Measurements from ENCODE around the gene IFIT2. TPM values are rescaled to one million over a fixed set of nuclear protein-coding genes. Genes with fewer than 3 reads are reported as not detected.

The IFIT2 gene
- total RNA-seq, 1 experiment from 2014 or later = 1.7 TPM

DNA sequence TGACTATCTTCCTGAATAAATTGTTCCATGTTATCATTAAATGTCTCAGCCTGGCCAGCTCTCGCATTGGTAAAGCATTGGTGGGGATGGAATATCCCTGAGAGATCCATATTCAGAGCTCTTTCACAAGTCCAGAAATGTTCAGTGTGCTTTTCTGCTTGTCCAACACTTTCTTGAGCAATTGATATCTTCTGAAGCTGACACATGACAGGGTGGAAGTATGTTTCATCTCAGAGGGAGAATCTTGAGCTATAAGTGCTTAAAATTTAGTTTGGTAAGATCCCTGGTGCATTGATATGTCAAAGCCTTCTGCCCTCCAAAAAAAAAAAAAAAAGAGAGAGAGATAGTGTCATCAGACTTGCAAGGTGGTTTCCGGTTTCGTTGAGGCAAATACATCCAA is 33.4 kb downstream of the IFIT2 start:
- intact Hi-C loops (cut with micrococcal nuclease; ENCODE audit: unreplicated experiment) = no loop called here
- CTCF ChIA-PET = no interaction called here
- TF ChIP-seq, protein P1, sequence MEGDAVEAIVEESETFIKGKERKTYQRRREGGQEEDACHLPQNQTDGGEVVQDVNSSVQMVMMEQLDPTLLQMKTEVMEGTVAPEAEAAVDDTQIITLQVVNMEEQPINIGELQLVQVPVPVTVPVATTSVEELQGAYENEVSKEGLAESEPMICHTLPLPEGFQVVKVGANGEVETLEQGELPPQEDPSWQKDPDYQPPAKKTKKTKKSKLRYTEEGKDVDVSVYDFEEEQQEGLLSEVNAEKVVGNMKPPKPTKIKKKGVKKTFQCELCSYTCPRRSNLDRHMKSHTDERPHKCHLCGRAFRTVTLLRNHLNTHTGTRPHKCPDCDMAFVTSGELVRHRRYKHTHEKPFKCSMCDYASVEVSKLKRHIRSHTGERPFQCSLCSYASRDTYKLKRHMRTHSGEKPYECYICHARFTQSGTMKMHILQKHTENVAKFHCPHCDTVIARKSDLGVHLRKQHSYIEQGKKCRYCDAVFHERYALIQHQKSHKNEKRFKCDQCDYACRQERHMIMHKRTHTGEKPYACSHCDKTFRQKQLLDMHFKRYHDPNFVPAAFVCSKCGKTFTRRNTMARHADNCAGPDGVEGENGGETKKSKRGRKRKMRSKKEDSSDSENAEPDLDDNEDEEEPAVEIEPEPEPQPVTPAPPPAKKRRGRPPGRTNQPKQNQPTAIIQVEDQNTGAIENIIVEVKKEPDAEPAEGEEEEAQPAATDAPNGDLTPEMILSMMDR (conservative IDR thresholded peaks at IDR 0.05; ENCODE audit: low read depth, low read length) = no peak
- TF ChIP-seq EZH2 (IDR thresholded peaks at IDR 0.05; ENCODE audit: borderline replicate concordance, low read depth, low read length, poor library complexity, severe bottlenecking) = no peak
- Histone ChIP-seq H3K27ac (ENCODE audit: low read depth, low read length, poor library complexity, severe bottlenecking) (no peak overlapping the region), H3K27me3 (replicated peaks; ENCODE audit: insufficient read depth, low read depth, low read length, poor library complexity) (no peaks in the 10 kb centered on the region), H3K4me1 (ENCODE audit: insufficient read depth, low read length, poor library complexity, severe bottlenecking) (peaks cover 19% of the 10 kb centered on the region), H3K4me3 (ENCODE audit: low read depth, low read length, poor library complexity, severe bottlenecking) (no peak overlapping the region), H3K9me3 (ENCODE audit: low read depth, low read length, poor library complexity, severe bottlenecking) (no peaks in the 10 kb centered on the region), H3K36me3 (ENCODE audit: insufficient read depth, low read length, poor library complexity, severe bottlenecking) (no peaks in the 10 kb centered on the region)
- BruUV-seq (replicated peaks) = no TSS peak
- POLR2A ChIA-PET (ENCODE audit: low non-redundant PET) = no interaction called here
- DNase-seq (ENCODE audit: low spot score) = no peak

- Histone ChIP-seq H3K9me3 (ENCODE audit: low read depth, low read length, poor library complexity, severe bottlenecking) (no peaks in the 10 kb centered on the region), H3K27me3 (replicated peaks; ENCODE audit: insufficient read depth, low read depth, low read length, poor library complexity) (no peaks in the 10 kb centered on the region), H3K4me1 (ENCODE audit: insufficient read depth, low read length, poor library complexity, severe bottlenecking) (peaks cover 19% of the 10 kb centered on the region), H3K4me3 (ENCODE audit: low read depth, low read length, poor library complexity, severe bottlenecking) (no peak overlapping the region), H3K36me3 (ENCODE audit: insufficient read depth, low read length, poor library complexity, severe bottlenecking) (no peaks in the 10 kb centered on the region), H3K27ac (ENCODE audit: low read depth, low read length, poor library complexity, severe bottlenecking) (no peak overlapping the region)
- ChIA-PET CTCF (no interaction called here), POLR2A (ENCODE audit: low non-redundant PET) (no interaction called here)
- no TSS peak for BruUV-seq (replicated peaks)
- TF ChIP-seq, protein P1 (conservative IDR thresholded peaks at IDR 0.05; ENCODE audit: low read depth, low read length) = no peak
- no peak for TF ChIP-seq EZH2 (IDR thresholded peaks at IDR 0.05; ENCODE audit: borderline replicate concordance, low read depth, low read length, poor library complexity, severe bottlenecking)
- intact Hi-C loops (cut with micrococcal nuclease; ENCODE audit: unreplicated experiment) = no loop called here
- no peak for DNase-seq (ENCODE audit: low spot score)
Observed at GRCh38 chr10:89336241-89336640, 34.4 kb downstream of the IFIT2 start.

GRCh38 chr10:89337484-89337883 is 35.6 kb downstream of the IFIT2 start:
- no peak for TF ChIP-seq EZH2 (IDR thresholded peaks at IDR 0.05; ENCODE audit: borderline replicate concordance, low read depth, low read length, poor library complexity, severe bottlenecking)
- TF ChIP-seq, protein P1 (conservative IDR thresholded peaks at IDR 0.05; ENCODE audit: low read depth, low read length) = no peak
- Histone ChIP-seq H3K27ac (ENCODE audit: low read depth, low read length, poor library complexity, severe bottlenecking) (no peak overlapping the region), H3K4me3 (ENCODE audit: low read depth, low read length, poor library complexity, severe bottlenecking) (no peak overlapping the region), H3K9me3 (ENCODE audit: low read depth, low read length, poor library complexity, severe bottlenecking) (no peaks in the 10 kb centered on the region), H3K36me3 (ENCODE audit: insufficient read depth, low read length, poor library complexity, severe bottlenecking) (no peaks in the 10 kb centered on the region), H3K4me1 (ENCODE audit: insufficient read depth, low read length, poor library complexity, severe bottlenecking) (peaks cover 22% of the 10 kb centered on the region), H3K27me3 (replicated peaks; ENCODE audit: insufficient read depth, low read depth, low read length, poor library complexity) (no peaks in the 10 kb centered on the region)
- peak; percentile 51 for DNase-seq (ENCODE audit: low spot score)
- intact Hi-C loops (cut with micrococcal nuclease; ENCODE audit: unreplicated experiment) = no loop called here
- CTCF ChIA-PET = no interaction called here
- BruUV-seq (replicated peaks) = no TSS peak
- POLR2A ChIA-PET (ENCODE audit: low non-redundant PET) = no interaction called here

Data from A673 (cell line).